Spleen (tissue), 11 donors: Measurements from ENCODE around the gene ZNF182. TPM values are rescaled to one million over a fixed set of nuclear protein-coding genes. Genes with fewer than 3 reads are reported as not detected.
A peak's percentile ranks its signal among the peaks of the same experiment; 100 is the strongest.
"Not testable (repeated sequence)": the region's sequence is repeated elsewhere in the genome, so short reads cannot be mapped to it uniquely, and the experiment has no call there.

Experiments
- DNase-seq: peaks from one replicate; pipeline ENCODE4 v3.0.0-alpha.2; 2020
- H3K27ac ChIP-seq, 8 donors: fragments of 200-600 bp; sonication (generic) in 7 of 8; 1 replicate in 4 of 8; 2 replicates in 4 of 8; pipeline versions ENCODE4 v1.5.0 to v1.8.0; 2016 to 2021; ENCODE audit warnings: inconsistent platforms in 4 of 8, mild to moderate bottlenecking in 4 of 8, moderate library complexity in 1 of 8
- H3K27me3 ChIP-seq, 7 donors: fragments of 200-600 bp; sonication (generic) in 6 of 7; replicated peaks in 1 of 7; 1 replicate in 4 of 7; 2 replicates in 3 of 7; pipeline versions ENCODE4 v1.5.0 to v1.8.0; 2016 to 2021; ENCODE audit warnings: inconsistent platforms in 3 of 7, mild to moderate bottlenecking in 1 of 7
- H3K36me3 ChIP-seq, 6 donors: fragments of 200-600 bp; sonication (generic) in 5 of 6; 1 replicate in 4 of 6; 2 replicates in 2 of 6; pipeline versions ENCODE4 v1.5.0 to v1.8.0; 2016 to 2021; ENCODE audit warnings: inconsistent platforms in 2 of 6
- H3K4me1 ChIP-seq, 6 donors: fragments of 200-600 bp; sonication (generic) in 5 of 6; 1 replicate in 3 of 6; 2 replicates in 3 of 6; pipeline versions ENCODE4 v1.5.0 to v1.8.0; 2016 to 2021; ENCODE audit warnings: inconsistent platforms in 3 of 6
- H3K4me3 ChIP-seq, 8 donors: fragments of 200-600 bp; sonication (generic) in 7 of 8; 1 replicate in 4 of 8; 2 replicates in 4 of 8; pipeline versions ENCODE4 v1.5.0 to v1.8.0; 2016 to 2021; ENCODE audit warnings: inconsistent platforms in 4 of 8, mild to moderate bottlenecking in 4 of 8, moderate library complexity in 2 of 8
- H3K9me3 ChIP-seq, 8 donors: fragments of 200-600 bp; sonication (generic) in 7 of 8; 1 replicate in 4 of 8; 2 replicates in 4 of 8; pipeline versions ENCODE4 v1.5.0 to v1.8.0; 2016 to 2021; ENCODE audit warnings: inconsistent platforms in 4 of 8
- CTCF ChIP-seq, 11 experiments: fragments of 200-600 bp in 7 of 11; fragments of 450-650 bp in 4 of 11; sonication (generic) in 4 of 11; IDR thresholded peaks in 8 of 11; conservative IDR thresholded peaks in 3 of 11; 1 replicate in 7 of 11; 2 replicates in 4 of 11; pipeline versions ENCODE4 v1.4.0 to v1.8.0; 2016 to 2021; ENCODE audit warnings: antibody characterized with exemption in 11 of 11, inconsistent platforms in 4 of 11, mild to moderate bottlenecking in 1 of 11
- POLR2A ChIP-seq, 3 donors: fragments of 450-650 bp; IDR thresholded peaks; one replicate each; pipeline ENCODE4 v1.5.1; 2017; ENCODE audit warnings: antibody characterized with exemption in 3 of 3, mild to moderate bottlenecking in 1 of 3
- POLR2AphosphoS5 ChIP-seq, 3 donors: sonication (generic); formaldehyde crosslinking; IDR thresholded peaks; one replicate each; pipeline ENCODE4 v1.5.1; 2017; ENCODE audit warnings: antibody characterized with exemption in 3 of 3
- WGBS, 5 donors: extraction: QIAGEN DNeasy Blood & Tissue Kit in 3 of 5; methylation state at CpG; one replicate each; pipeline versions ENCODE4 v1.1.5 to v1.1.7; 2013 to 2018; 5-methylcytosine and 5-hydroxymethylcytosine counted together
- intact Hi-C: fragments of 100-400 bp; cut with DNase I; formaldehyde crosslinking; loops from one replicate; pipeline ENCODE4 v1.15.0; 2023; ENCODE audit warnings: low total_unique reads
- polyA plus RNA-seq, 3 donors: library from polyadenylated mRNA; stranded (reverse); fragments of 200-250 nt; gene quantifications; one replicate each; pipeline ENCODE4 v1.2.1, GENCODE V29; 2013
- total RNA-seq, 7 donors: library from RNA; depleted of rRNA in 3 of 7; stranded (reverse); fragments of >200 nt in 3 of 7; fragmentation: NEBNext Ultra II Directional in 4 of 7; extraction: Animal tissue kit (Norgen Biotek cat#: 25700) in 4 of 7; gene quantifications; one replicate each; pipeline versions ENCODE4 v1.1.0 to v1.2.1, GENCODE V29; 2016 to 2021
- donor health status: healthy with polysubstance abuse.
- donor health status: DM: no; HTN: no; CAD: no; lungs with moderate emphysema.
- donor health status: DM: no; HTN: no; CAD: no.
- donor health status: Bipolar disorder and iron deficiency.
- donor health status: healthy.
- donor health status: DM: no; HTN: no; CAD: no.
- donor health status: DM: yes; HTN: yes; CAD: no.

Gene ZNF182
- total and polyA plus RNA-seq, 10 donors = 4.8 to 13.7 (median 7.6) TPM

- TF ChIP-seq CTCF (IDR thresholded peaks at IDR 0.05 in 8 of 11, conservative IDR thresholded peaks at IDR 0.05 in 3 of 11) (peak in 5 of 11 experiments; percentile 15 to 34 (median 27)), POLR2AphosphoS5 (IDR thresholded peaks at IDR 0.05) (no peak)
- H3K4me1 ChIP-seq = no peaks in the 10 kb centered on the region
- 20 to 40% (median 36%) methylated on average over 2 to 4 of the region's 4 CpGs for WGBS, 5 donors
- intact Hi-C loops = no loop called here
- H3K4me3 ChIP-seq = no peak overlapping the region
- no peaks in the 10 kb centered on the region for H3K36me3 ChIP-seq
- no peak overlapping the region for H3K27ac ChIP-seq
- DNase-seq = no peak
- peaks cover 0 to 7% (median 0%) of the 10 kb centered on the region in 8 donors for H3K9me3 ChIP-seq
- H3K27me3 ChIP-seq = no peaks in the 10 kb centered on the region
These were observed 44.9 kb downstream of the ZNF182 start for GRCh38 chrX:47958761-47959342.

GRCh38 chrX:47958206-47958605 lies 45.6 kb downstream of the ZNF182 start:
- DNase-seq, H3K36me3 ChIP-seq, H3K27me3 ChIP-seq, H3K4me1 ChIP-seq, intact Hi-C loops, H3K9me3 ChIP-seq, H3K4me3 ChIP-seq, H3K27ac ChIP-seq: not testable (repeated sequence)
- WGBS, 5 donors = 85 to 93% (median 89%) methylated on average over 3 to 4 of the region's 4 CpGs; no CpG with 5 or more reads in 1 of the 5 donors

GRCh38 chrX:47956016-47956415 lies 47.8 kb downstream of the ZNF182 start:
- Histone ChIP-seq H3K4me1 (no peaks in the 10 kb centered on the region), H3K27ac (no peak overlapping the region), H3K36me3 (no peaks in the 10 kb centered on the region), H3K4me3 (no peak overlapping the region), H3K9me3 (peaks cover 0 to 14% (median 7%) of the 10 kb centered on the region in 8 donors), H3K27me3 (no peaks in the 10 kb centered on the region)
- intact Hi-C loops = no loop called here
- 82 to 94% (median 87%) methylated on average over 5 to 13 of the region's 13 CpGs for WGBS, 5 donors
- TF ChIP-seq POLR2A (IDR thresholded peaks at IDR 0.05) (no peak), POLR2AphosphoS5 (IDR thresholded peaks at IDR 0.05) (no peak), CTCF (IDR thresholded peaks at IDR 0.05 in 8 of 11, conservative IDR thresholded peaks at IDR 0.05 in 3 of 11) (no peak)
- no peak for DNase-seq

DNA sequence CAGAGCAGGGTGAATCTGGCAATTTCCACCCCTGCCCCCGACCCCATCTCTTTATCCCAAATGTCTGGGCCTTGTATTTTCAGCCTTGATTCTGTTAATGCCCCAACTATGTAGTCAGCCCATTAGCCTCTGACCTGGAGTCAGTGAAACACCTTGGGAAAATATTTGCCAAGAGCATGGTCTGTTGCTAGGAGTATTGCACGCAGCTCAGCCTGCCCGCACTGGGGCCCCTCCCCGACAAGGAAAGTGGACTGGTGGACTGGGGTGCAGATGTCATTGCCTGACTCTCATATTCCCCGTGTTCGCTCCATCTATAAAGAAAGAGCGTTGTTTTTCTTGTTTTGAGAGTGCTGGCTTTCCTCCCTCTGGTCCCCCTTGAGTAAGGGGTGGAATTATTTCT lies 48.5 kb downstream of the ZNF182 start:
- intact Hi-C loops, H3K27me3 ChIP-seq, H3K36me3 ChIP-seq, H3K4me3 ChIP-seq, H3K4me1 ChIP-seq, DNase-seq, H3K27ac ChIP-seq: not testable (repeated sequence)
- WGBS, 5 donors = 73 to 100% (median 86%) methylated on average over 6 to 7 of the region's 7 CpGs
- H3K9me3 ChIP-seq = peaks cover 0 to 20% (median 12%) of the 10 kb centered on the region in 8 donors

DNA sequence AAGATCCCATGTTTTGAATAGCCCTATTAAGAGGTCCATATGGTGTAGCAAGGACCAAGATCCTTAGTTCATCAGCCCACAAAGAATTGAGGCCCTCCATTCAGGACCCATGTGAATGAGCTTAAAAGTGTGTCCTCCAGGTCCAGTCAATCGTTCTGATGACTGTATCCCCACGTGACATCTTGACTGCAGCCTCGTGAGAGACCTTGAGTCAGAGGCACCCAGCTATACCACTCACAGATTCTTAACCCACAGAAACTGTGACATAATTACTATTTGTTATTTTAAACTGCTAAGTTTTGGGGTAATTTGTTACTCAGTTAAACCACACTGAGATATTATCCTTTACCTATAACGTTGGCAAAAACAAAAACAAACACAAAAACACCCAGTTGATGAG lies 62.4 kb downstream of the ZNF182 start:
- Histone ChIP-seq H3K27ac (no peak overlapping the region), H3K9me3 (peaks cover 0 to 6% (median 0%) of the 10 kb centered on the region in 8 donors), H3K27me3 (peaks cover 0 to 4% (median 0%) of the 10 kb centered on the region in 7 donors), H3K4me1 (no peaks in the 10 kb centered on the region), H3K4me3 (no peak overlapping the region), H3K36me3 (no peaks in the 10 kb centered on the region)
- WGBS, 5 donors = 46 to 92% (median 78%) methylated on average over 4 of the region's 4 CpGs
- intact Hi-C loops = no loop called here
- DNase-seq = no peak
- TF ChIP-seq POLR2AphosphoS5 (IDR thresholded peaks at IDR 0.05) (no peak), POLR2A (IDR thresholded peaks at IDR 0.05) (no peak), CTCF (IDR thresholded peaks at IDR 0.05 in 8 of 11, conservative IDR thresholded peaks at IDR 0.05 in 3 of 11) (no peak)
